HCT116 (cell line): Measurements from ENCODE around the gene LPA.

ENCODE experiments used
- ATF3 ChIP-seq: IDR thresholded peaks from 2 replicates; pipeline ENCODE4 v1.6.1; 2012
- CTCF ChIP-seq, 3 experiments: fragments of 200-600 bp in 1 of 3; sonication (generic) in 1 of 3; IDR thresholded peaks in 2 of 3; conservative IDR thresholded peaks in 1 of 3; 2 replicates each; pipeline ENCODE4 v1.5.1; 2012 to 2017; ENCODE audit warnings: low read depth in 2 of 3, low read length in 2 of 3, antibody characterized with exemption in 1 of 3, borderline replicate concordance in 1 of 3, control low read depth in 1 of 3, mild to moderate bottlenecking in 1 of 3, mixed read lengths in 1 of 3, mixed run types in 1 of 3, moderate library complexity in 1 of 3; ENCODE audit not compliant: insufficient read depth in 1 of 3
- EZH2 ChIP-seq: fragments of 200-600 bp; sonication (generic); IDR thresholded peaks from 2 replicates; pipeline ENCODE4 v1.6.1; 2017; ENCODE audit warnings: antibody characterized with exemption, mixed run types
- EZH2phosphoT487 ChIP-seq: fragments of 200-600 bp; IDR thresholded peaks from 2 replicates; pipeline ENCODE4 v1.6.1; 2018; ENCODE audit warnings: antibody characterized with exemption, borderline replicate concordance
- JUND ChIP-seq: IDR thresholded peaks from 2 replicates; pipeline ENCODE4 v1.6.1; 2012
- POLR2A ChIP-seq: IDR thresholded peaks from 2 replicates; pipeline ENCODE4 v1.7.0; 2011; ENCODE audit warnings: borderline replicate concordance; ENCODE audit not compliant: insufficient read depth, insufficient read length; ENCODE audit errors: extremely low read depth
- POLR2AphosphoS5 ChIP-seq: IDR thresholded peaks from 2 replicates; pipeline ENCODE4 v1.6.1; 2011; ENCODE audit warnings: mild to moderate bottlenecking, low read depth, low read length, moderate library complexity
- YY1 ChIP-seq: IDR thresholded peaks from 2 replicates; pipeline ENCODE4 v1.6.1; 2011; ENCODE audit warnings: low read length, low read depth, moderate library complexity, mild to moderate bottlenecking; ENCODE audit not compliant: insufficient replicate concordance; ENCODE audit errors: extremely low read depth
- ZNF274 ChIP-seq: fragments of 200-500 bp; sonication (Bioruptor generic); IDR thresholded peaks from 2 replicates; pipeline ENCODE4 v1.6.1; 2014; ENCODE audit warnings: mild to moderate bottlenecking, low read depth, low read length, inconsistent platforms

GRCh38 chr6:160519133-160519532, 144.9 kb downstream of the LPA start:
- TF ChIP-seq ATF3 (no peak), CTCF (IDR thresholded peaks at IDR 0.05 in 2 of 3, conservative IDR thresholded peaks at IDR 0.05 in 1 of 3; ENCODE audit: borderline replicate concordance in 1 of 3, insufficient read depth in 1 of 3, low read depth in 2 of 3, low read length in 2 of 3) (no peak), POLR2A (no peak), JUND (no peak), ZNF274 (no peak), POLR2AphosphoS5 (no peak), EZH2 (no peak), YY1 (no peak), EZH2phosphoT487 (no peak)
